ENCODE data around the gene CETN1. TPM values are rescaled to one million over a fixed set of nuclear protein-coding genes. Genes with fewer than 3 reads are reported as not detected.

CETN1 gene
- total RNA-seq, 4 donors from 2014 or later: not detected

- intact Hi-C loops (cut with DNase I; ENCODE audit: low total_unique reads): no loop called here
Observed at GRCh38 chr18:600107-600506, 19.9 kb downstream of the CETN1 start.

GRCh38 chr18:604771-605170 lies 24.6 kb downstream of the CETN1 start:
- no peak for TF ChIP-seq CTCF (IDR thresholded peaks at IDR 0.05)
- TF ChIP-seq POLR2A (IDR thresholded peaks at IDR 0.05): no peak
- Histone ChIP-seq H3K27ac (no peak overlapping the region), H3K4me3 (no peak overlapping the region), H3K4me1 (no peaks in the 10 kb centered on the region), H3K36me3 (no peaks in the 10 kb centered on the region), H3K27me3 (no peaks in the 10 kb centered on the region), H3K9me3 (no peaks in the 10 kb centered on the region)
- DNase-seq: no peak
- intact Hi-C loops (cut with DNase I; ENCODE audit: low total_unique reads): no loop called here

More at GRCh38 chr18:600107-600506, 19.9 kb downstream of the CETN1 start:
- no peak for DNase-seq
- no peaks in the 10 kb centered on the region for H3K9me3 ChIP-seq
- peaks cover 0 to 6% of the 10 kb centered on the region in 2 donors for H3K4me1 ChIP-seq
- H3K27me3 ChIP-seq: no peaks in the 10 kb centered on the region
- TF ChIP-seq CTCF (IDR thresholded peaks at IDR 0.05) (no peak), POLR2A (IDR thresholded peaks at IDR 0.05) (no peak)
- H3K27ac ChIP-seq: no peak overlapping the region
- H3K4me3 ChIP-seq: no peak overlapping the region
- no peaks in the 10 kb centered on the region for H3K36me3 ChIP-seq

GRCh38 chr18:607930-608329 lies 27.8 kb downstream of the CETN1 start:
- intact Hi-C loops (cut with DNase I; ENCODE audit: low total_unique reads): no loop called here
- no peak for TF ChIP-seq CTCF (IDR thresholded peaks at IDR 0.05)
- Histone ChIP-seq H3K27ac (no peak overlapping the region), H3K9me3 (no peaks in the 10 kb centered on the region), H3K36me3 (no peaks in the 10 kb centered on the region), H3K4me3 (no peak overlapping the region), H3K4me1 (no peaks in the 10 kb centered on the region), H3K27me3 (no peaks in the 10 kb centered on the region)
- no peak for DNase-seq

DNA sequence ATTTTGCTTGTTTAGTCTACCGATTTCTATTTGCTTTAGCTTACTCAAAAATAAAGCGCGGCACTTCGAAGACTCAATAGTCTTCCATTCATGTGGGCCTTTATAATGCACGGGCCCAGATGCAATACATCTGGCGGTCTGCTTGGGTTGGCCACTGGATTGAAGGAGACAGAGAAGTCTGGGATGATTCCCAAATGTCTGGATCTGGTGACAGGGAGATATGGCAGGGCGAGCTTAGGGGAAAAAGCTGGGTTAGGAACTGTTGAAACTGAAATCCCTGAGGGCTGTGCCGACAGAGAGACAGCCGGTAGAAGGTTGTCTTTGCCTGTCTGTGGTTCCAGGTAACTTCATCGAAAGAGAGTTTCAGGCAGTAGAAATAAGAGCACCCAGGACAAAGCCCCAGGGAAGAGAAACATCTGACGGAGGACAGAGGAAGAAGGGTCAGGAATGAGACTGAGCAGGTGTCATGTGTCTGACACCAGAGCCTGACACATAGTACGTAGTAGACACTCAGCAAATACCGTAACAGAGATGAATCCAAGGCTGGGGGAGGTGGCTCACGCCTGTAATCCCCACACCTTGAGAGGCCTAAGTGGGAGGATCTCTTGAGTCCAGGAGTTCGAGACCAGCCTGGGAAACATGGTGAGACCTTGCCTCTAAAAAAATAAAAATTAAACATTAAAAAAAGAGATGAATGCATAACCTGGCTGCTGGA lies 30.2 kb downstream of the CETN1 start:
- TF ChIP-seq POLR2A (IDR thresholded peaks at IDR 0.05) (no peak), CTCF (IDR thresholded peaks at IDR 0.05) (no peak)
- no peak overlapping the region for H3K4me3 ChIP-seq
- no peaks in the 10 kb centered on the region for H3K4me1 ChIP-seq
- DNase-seq: no peak
- intact Hi-C loops (cut with DNase I; ENCODE audit: low total_unique reads): no loop called here
- no peak overlapping the region for H3K27ac ChIP-seq
- H3K36me3 ChIP-seq: no peaks in the 10 kb centered on the region
- H3K9me3 ChIP-seq: no peaks in the 10 kb centered on the region
- no peaks in the 10 kb centered on the region for H3K27me3 ChIP-seq

DNA sequence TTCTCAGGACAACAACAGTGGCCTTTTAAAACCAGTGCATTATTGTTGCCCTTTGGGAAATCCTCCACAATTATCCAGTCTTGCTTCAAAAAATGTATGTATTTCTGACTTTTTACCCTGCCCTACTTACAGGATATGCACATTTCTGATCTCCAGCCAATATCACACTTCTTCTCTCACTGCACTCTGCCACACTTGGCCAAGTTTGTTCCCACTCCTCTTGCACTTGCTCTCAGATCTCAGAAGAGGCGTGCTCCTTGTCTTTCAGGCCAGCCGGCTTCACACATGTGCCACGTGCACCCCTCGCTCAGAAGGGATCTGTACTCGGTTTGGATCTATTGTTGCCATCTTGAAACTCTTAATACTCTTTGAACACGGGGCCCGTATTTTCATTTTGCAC lies 32.0 kb downstream of the CETN1 start:
- intact Hi-C loops (cut with DNase I; ENCODE audit: low total_unique reads): no loop called here
- Histone ChIP-seq H3K4me3 (no peak overlapping the region), H3K36me3 (no peaks in the 10 kb centered on the region), H3K4me1 (no peaks in the 10 kb centered on the region), H3K9me3 (no peaks in the 10 kb centered on the region), H3K27ac (no peak overlapping the region), H3K27me3 (no peaks in the 10 kb centered on the region)
- TF ChIP-seq POLR2A (IDR thresholded peaks at IDR 0.05) (no peak), CTCF (IDR thresholded peaks at IDR 0.05) (no peak)
- DNase-seq: no peak

Data from uterus (tissue), 4 donors.